ENCODE measurements around the gene MRC2. TPM values are rescaled to one million over a fixed set of nuclear protein-coding genes. Genes with fewer than 3 reads are reported as not detected.

MRC2 gene
- total and polyA plus RNA-seq, 2 of the 13 experiments (the other 11 are each of a cell fraction or from before 2014, with no cell fraction given) = not detected

- ATAC-seq = peak; percentile 16; the same call in 1 of the 3 replicates
- no peaks in the 10 kb centered on the region for H3K9me3 ChIP-seq (ENCODE audit: low read length)
- no peak for FAIRE-seq
- H3K36me3 ChIP-seq (replicated peaks in 1 of 2; ENCODE audit: control insufficient read depth in 1 of 2, insufficient read depth in 2 of 2, low read length in 2 of 2) = no peaks in the 10 kb centered on the region
- H3K27me3 ChIP-seq (ENCODE audit: control insufficient read depth in 1 of 2, insufficient read depth in 2 of 2, low read length in 2 of 2) = peaks cover 0 to 12% of the 10 kb centered on the region in 2 experiments; a peak in 2 of 5 replicates
- H3K79me2 ChIP-seq (ENCODE audit: insufficient read depth, low read length) = no peaks in the 10 kb centered on the region
- peaks cover 39% of the 10 kb centered on the region for H3K4me1 ChIP-seq (ENCODE audit: insufficient read depth, low read length)
- BruUV-seq (replicated peaks) = no TSS peak
- ChIA-PET CTCF (ENCODE audit: low intra/inter-chr PET ratio, low total read pairs) (no interaction called here), POLR2A (no interaction called here)
- H3K9ac ChIP-seq (ENCODE audit: insufficient read depth, low read depth, low read length) = no peak overlapping the region
- no peak overlapping the region for H3K27ac ChIP-seq (ENCODE audit: extremely low read length, insufficient read depth, low read length)
- H2AFZ ChIP-seq (ENCODE audit: low read length) = no peak overlapping the region
- DNase-seq (ENCODE audit: low spot score) = no peak
- no peaks in the 10 kb centered on the region for H4K20me1 ChIP-seq (ENCODE audit: insufficient read depth, low read length)
- H3K4me2 ChIP-seq (ENCODE audit: low read depth, low read length) = peak overlapping the region; percentile 0; the same call in 1 of the 2 replicates
- peak overlapping the region in 1 of 3 experiments; percentile 34; a peak in 1 of 6 replicates for H3K4me3 ChIP-seq (replicated peaks in 1 of 3; ENCODE audit: insufficient read depth in 1 of 3, low read depth in 2 of 3, low read length in 3 of 3)
- intact Hi-C loops (cut with micrococcal nuclease; ENCODE audit: unreplicated experiment) = no loop called here
- in situ Hi-C loops (cut with HindIII; ENCODE audit: extremely low pct_ligation_motif_present, low pct_unique_long_range_greater_than_20kb) = no loop called here
- 0 out of 2 replicates have a peak, but pooled peaks have one; percentile 16 for TF ChIP-seq ZNF598 (CRISPR knock-in tag; IDR thresholded peaks at IDR 0.05; ENCODE audit: borderline replicate concordance)
- TF ChIP-seq DNMT1 (CRISPR knock-in tag; IDR thresholded peaks at IDR 0.05) = no peak
- TF ChIP-seq ZNF780A (CRISPR knock-in tag; IDR thresholded peaks at IDR 0.05) = no peak
- TF ChIP-seq FOXO4 (CRISPR knock-in tag; conservative IDR thresholded peaks at IDR 0.05) = no peak
- peak; percentile 52 for TF ChIP-seq CTCF (CRISPR knock-in tag; IDR thresholded peaks at IDR 0.05)
- no peak for TF ChIP-seq SKIL (CRISPR knock-in tag; IDR thresholded peaks at IDR 0.05; ENCODE audit: borderline replicate concordance)
- peak; percentile 33 for TF ChIP-seq STAG1 (CRISPR knock-in tag; IDR thresholded peaks at IDR 0.05)
- WGBS (ENCODE audit: low lambda C conversion rate) = 14% methylated on average over 9 of the region's 9 CpGs
These were observed 10.3 kb downstream of the MRC2 start for GRCh38 chr17:62637809-62638208.

All from HepG2 (cell line).